NCI-H774 (cell line): Measurements from ENCODE around the gene KRT39.
A peak's percentile ranks its signal among the peaks of the same experiment; 100 is the strongest.
"Not testable (repeated sequence)": the region's sequence is repeated elsewhere in the genome, so short reads cannot be mapped to it uniquely, and the experiment has no call there.

Source experiments
- DNase-seq: peaks from one replicate; lab custom pipeline; 2025; lab: John Stamatoyannopoulos, UW

Gene KRT39

GRCh38 chr17:40940266-40940665 is 26.5 kb downstream of the KRT39 start:
- no peak for DNase-seq

- DNase-seq: no peak
Measured at GRCh38 chr17:40938981-40939380, 27.8 kb downstream of the KRT39 start.

DNA sequence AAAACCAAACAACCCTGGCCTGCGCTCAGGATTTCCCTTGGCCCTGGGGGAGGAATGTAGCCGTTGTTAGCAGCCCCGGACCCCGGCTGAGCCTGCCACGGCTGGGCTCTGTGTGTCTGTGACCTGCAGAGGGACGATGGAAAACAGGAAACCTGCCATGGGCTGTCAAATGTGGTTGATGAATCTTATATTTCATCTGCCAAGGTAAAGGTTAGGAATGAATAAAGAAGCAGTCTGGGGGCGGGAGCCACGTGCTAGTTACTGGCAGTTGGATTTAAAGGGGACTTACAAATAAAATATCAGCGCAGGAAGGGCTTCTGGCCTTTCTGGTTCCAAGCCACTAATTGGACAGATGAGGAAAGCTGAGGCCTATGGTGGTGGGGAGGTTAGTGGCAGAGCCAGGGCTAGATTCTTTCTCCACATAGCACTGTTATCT is 29.3 kb downstream of the KRT39 start, which contains the start of gene KRT23:
KRT23 (minus strand) TSS at position 263 of the 436 bp plus-strand sequence. CDS start 1,043 bp downstream, outside the sequence.
- DNase-seq: no peak

DNA sequence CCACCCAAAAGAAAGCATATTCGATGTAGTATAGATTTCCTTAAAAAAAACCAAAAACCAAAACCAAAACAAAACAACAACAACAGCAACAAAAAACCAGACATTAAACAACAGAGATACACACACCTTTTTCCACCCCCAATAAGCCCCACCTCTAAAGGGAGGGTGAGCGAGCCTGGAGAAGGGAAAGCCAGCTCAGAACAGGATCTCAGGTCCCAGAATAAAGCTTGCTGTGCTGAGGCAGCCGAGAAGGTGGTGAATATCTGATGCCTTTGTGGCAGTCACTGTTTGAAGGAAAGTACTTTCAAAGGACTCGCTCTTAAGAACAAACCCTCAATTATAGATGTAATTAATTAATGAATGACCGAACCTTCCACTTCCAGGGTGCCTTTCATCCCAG is 29.8 kb downstream of the KRT39 start:
- DNase-seq: no peak

GRCh38 chr17:40936437-40936971 is 30.2 kb downstream of the KRT39 start:
- DNase-seq: no peak

GRCh38 chr17:40935624-40936023 is 31.1 kb downstream of the KRT39 start:
- no peak for DNase-seq

DNA sequence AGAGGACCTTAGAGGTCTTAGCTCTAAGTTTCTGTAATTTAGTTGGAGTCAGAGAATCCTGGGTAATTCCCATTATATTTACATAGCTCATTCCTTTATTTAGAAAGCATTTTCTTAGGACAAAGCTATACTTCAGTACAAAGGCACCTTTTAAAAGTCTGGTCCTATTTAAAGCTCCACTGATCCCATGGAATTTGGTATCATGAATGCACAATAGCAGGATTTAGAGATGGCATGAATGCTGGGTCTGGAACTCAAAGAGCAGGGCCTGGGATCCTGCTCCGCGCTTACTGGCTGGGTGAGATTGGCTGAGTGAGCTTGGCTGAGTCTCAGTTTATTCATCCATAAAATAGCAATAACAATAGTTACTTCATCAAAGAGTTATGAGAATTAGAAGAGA is 34.1 kb downstream of the KRT39 start:
- DNase-seq: no peak

GRCh38 chr17:40931311-40931710 is 35.4 kb downstream of the KRT39 start:
- no peak for DNase-seq

DNA sequence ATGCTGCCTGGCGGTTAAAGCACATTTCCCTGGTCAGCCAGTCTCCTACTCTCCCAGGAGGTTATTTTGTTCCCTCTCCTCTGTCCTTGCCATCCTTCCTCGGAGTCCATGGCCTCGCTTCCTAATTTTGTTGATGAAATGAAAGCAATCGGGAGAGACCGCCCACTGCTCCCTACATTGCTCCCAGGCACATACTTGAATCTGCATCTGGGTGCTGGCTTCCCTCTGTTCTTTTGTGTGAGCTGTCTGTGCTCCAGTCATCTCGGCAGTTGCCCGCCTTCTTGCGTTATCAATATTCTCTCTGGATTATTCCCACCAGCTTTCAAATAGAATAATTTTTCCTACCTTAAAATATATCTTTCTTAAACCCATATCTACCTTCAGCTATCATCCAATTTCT is 40.4 kb downstream of the KRT39 start:
- no peak for DNase-seq

GRCh38 chr17:40922239-40922638 is 44.5 kb downstream of the KRT39 start:
- no peak for DNase-seq

DNA sequence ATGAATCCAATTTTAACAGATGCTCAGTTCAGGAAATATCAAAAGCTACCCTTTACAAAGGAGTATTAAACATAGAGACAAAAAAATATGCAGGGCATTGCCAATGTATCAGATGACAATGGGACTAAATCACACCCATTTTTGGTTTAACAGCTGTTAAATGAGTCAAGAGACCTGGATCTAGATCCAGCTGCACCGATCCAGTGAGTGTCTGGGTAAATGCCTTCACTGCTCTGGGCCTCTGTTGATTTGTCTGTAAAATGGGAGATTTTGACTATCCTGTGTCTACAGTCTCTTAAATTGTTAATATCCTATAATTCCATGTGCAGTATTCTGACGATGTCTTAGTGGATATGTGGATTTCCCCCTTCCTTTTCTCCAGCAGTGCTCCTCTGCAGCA is 45.7 kb downstream of the KRT39 start:
- DNase-seq: no peak

DNA sequence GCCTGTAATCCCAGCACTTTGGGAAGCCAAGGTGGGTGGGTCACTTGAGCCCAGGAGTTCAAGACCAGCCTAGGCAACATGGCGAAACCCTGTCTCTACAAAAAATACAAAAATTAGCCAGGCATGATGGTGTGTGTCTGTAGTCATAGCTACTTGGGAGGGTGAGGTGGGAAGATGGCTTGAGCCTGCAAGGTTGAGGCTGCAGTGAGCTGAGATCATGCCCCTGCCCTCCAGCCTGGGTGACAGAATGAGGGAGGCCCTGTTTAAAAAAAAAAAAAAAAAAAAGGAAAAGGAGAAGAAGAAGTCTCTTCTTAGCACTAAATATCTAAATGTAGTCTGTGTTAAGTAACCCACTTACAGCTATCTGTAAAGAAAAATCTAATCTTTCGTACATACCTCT is 49.6 kb downstream of the KRT39 start:
- DNase-seq: not testable (repeated sequence)

- DNase-seq: no peak
Measured at GRCh38 chr17:40916366-40916765, 50.4 kb downstream of the KRT39 start.

GRCh38 chr17:40915721-40916256 is 51.0 kb downstream of the KRT39 start:
- no peak for DNase-seq

DNA sequence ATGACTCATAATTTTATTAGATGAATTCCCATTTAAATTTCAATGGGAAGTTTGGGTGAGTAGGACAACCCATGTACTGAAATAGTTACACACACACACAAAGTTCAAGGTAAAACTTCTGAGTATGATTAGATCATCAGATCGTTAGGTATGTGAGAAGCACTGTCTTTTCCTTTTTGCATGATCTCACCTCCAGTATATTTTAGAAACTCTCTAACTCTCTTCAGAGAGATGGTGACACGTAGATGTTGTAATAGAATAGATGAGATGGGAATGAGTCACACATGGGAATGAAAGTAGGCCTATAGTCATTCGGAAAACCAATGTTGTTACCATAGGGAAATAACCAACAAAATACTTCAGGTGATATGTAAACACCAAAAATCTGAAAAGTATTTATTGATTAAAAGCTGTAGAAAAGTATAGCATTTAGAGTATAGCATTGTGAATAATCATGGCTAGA is 51.5 kb downstream of the KRT39 start:
- DNase-seq: no peak

DNA sequence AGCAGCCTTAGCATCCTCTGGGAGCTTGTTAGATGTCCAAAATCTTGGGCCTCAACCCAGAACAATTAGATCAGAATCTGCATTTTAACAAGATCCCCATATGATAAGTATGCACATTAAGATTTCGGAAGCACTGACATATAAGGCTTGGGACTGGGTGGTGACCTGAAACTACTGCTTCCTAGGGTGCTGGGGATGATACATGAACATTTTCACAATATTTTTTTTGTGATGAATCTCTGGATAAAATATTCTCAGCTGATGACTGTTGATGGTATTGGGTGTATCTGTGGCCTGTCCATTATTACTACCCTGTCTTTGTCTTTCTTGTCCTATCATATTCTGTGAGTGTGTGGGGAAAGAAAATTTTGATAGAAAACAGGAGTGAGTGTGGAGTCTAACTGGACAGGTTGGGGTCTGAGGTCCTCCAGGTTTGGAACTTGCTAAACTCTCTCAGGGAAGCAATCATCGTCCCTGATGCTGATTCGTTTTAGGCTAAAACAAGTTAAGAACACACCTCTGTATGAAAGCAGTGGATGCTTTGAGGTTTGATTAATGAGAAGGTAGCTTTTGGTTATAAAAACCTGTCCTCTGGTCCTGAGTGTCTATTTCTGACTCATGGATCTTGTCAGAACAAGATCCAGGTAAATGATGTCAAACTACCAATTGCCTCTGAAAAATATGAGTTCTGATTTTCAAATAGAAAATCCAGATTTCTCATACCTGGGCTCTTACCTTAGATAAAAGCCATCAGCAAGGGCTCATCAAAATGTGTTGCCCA is 52.5 kb downstream of the KRT39 start:
- DNase-seq: no peak

DNA sequence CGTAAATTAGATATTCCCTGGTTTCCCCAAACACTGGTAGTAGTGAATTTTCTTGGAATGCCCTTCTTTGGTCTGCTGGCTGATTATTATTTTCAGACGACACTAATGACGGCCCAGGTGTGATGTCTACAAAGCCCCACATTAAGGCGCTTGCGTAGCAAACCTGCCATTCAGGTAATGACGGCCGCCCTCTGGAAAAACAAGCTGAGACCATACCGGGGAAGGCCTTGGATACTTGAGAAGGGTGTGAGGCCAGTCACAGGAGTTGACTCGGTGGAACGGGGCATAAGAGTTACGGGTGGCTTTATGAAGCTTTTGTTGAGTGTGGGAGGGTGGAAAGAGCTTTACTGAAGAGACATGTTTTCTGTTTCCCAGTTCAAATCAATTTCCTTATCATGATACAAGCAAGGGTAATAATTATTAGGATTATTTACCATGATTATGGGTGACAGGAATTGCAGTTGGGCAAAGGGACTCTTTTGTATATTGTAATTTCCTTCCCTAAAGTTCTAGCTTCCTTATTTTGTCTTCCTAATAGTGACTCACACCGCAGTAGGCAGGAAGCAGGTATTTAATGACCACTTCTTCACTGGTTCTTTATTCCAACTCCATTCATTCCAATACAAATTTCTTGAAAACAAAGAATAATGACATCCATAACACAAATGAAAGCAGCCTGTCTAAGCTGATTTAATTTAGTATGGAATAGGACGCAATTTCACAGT is 54.1 kb downstream of the KRT39 start:
- no peak for DNase-seq

- DNase-seq: no peak
Measured at GRCh38 chr17:40910441-40910841, 56.3 kb downstream of the KRT39 start.

DNA sequence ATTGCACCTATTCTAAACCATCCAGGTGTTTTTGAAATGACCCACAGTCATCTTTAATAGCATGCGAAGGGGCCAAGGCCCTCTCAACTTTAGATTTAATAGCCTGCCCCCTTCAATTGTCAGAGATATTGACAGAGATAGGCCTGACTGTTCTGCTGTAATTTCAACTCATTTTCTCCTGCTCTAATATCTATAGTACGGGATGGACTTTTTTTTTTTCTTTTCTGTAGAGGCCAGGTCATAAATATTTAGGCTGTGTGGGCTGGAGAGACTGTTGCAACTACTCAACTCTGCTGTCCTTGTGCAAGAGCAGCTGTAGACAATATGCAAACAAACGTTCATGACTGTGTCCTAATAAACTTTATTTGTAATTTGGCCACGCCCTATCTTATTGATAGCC is 57.0 kb downstream of the KRT39 start:
- DNase-seq: no peak

DNA sequence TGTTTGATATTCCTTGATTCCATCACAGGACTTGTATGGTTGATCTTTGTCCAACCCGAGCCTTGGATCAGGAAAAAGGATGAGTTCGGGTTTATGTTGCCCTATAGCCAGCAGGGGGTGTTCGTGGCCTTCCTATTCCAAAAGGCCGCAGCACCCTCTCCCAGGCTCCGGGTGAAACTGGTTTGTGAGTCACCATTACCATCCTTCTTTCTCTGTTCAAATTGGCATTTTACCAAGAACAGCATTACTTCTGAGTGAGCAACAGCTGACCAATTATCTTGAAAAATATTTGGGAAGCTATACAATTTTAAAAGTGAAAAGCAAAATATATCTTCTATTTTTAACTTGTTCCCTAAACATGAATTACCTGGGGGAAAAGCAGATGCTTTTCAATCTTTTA is 57.4 kb downstream of the KRT39 start:
- DNase-seq: peak; percentile 96
